Small intestine (tissue), 16 donors: Measurements from ENCODE around the gene DAG1. TPM values are rescaled to one million over a fixed set of nuclear protein-coding genes. Genes with fewer than 3 reads are reported as not detected.

Experiments
- DNase-seq, 2 donors: peaks; one replicate each; pipeline versions ENCODE4 v3.0.0 to v3.0.0-alpha.2; 2013
- FAIRE-seq: peaks from 2 replicates; lab custom pipeline; 2012; peaks lifted over from hg19 to GRCh38; lab: Jason Lieb, UNC
- H3K27ac ChIP-seq, 3 donors: one replicate each; pipeline ENCODE4 v1.5.1; 2013; ENCODE audit warnings: low read length in 2 of 3, mild to moderate bottlenecking in 2 of 3, control low read depth in 1 of 3, inconsistent platforms in 1 of 3, low read depth in 1 of 3, moderate library complexity in 1 of 3
- H3K27me3 ChIP-seq, 3 donors: one replicate each; pipeline ENCODE4 v1.6.1; 2013; ENCODE audit warnings: low read length in 3 of 3, inconsistent platforms in 1 of 3; ENCODE audit not compliant: control insufficient read depth in 3 of 3, insufficient read depth in 3 of 3
- H3K36me3 ChIP-seq, 3 donors: one replicate each; pipeline ENCODE4 v1.6.1; 2013; ENCODE audit warnings: low read length in 3 of 3, inconsistent platforms in 1 of 3, low read depth in 1 of 3, mild to moderate bottlenecking in 1 of 3, moderate library complexity in 1 of 3; ENCODE audit not compliant: control insufficient read depth in 3 of 3, insufficient read depth in 2 of 3
- H3K4me1 ChIP-seq, 3 donors: one replicate each; pipeline ENCODE4 v1.6.1; 2013; ENCODE audit warnings: low read length in 2 of 3, inconsistent platforms in 1 of 3, low read depth in 1 of 3, mild to moderate bottlenecking in 1 of 3, moderate library complexity in 1 of 3; ENCODE audit not compliant: control insufficient read depth in 3 of 3, insufficient read depth in 2 of 3
- H3K4me3 ChIP-seq, 3 donors: one replicate each; pipeline ENCODE4 v1.5.1; 2013; ENCODE audit warnings: low read length in 3 of 3, control low read depth in 1 of 3, inconsistent platforms in 1 of 3, low read depth in 1 of 3, mild to moderate bottlenecking in 1 of 3, moderate library complexity in 1 of 3
- H3K9me3 ChIP-seq, 2 donors: one replicate each; pipeline ENCODE4 v1.6.1; 2013; ENCODE audit warnings: low read depth in 1 of 2, low read length in 1 of 2; ENCODE audit not compliant: control insufficient read depth in 2 of 2, insufficient read depth in 1 of 2
- WGBS, 3 donors: extraction: QIAGEN DNeasy Blood & Tissue Kit; methylation state at CpG; one replicate each; pipeline ENCODE4 v1.1.7; 2013; 5-methylcytosine and 5-hydroxymethylcytosine counted together
- long read RNA-seq, 10 donors: transcript quantifications; one replicate each; lab custom pipeline, GENCODE V29; 2026
- polyA plus RNA-seq, 4 donors: library from polyadenylated mRNA; stranded (reverse) in 3 of 4; unstranded in 1 of 4; fragments of 200-250 nt in 3 of 4; fragments of 120-200 nt in 1 of 4; gene quantifications; one replicate each; pipeline versions ENCODE4 v1.2.1 to v1.2.3, GENCODE V29; 2013
- donor health status: healthy with polysubstance abuse.
- donor health status: control.
- donor health status: control.
- donor health status: Bipolar disorder and iron deficiency.
- donor health status: healthy.

DAG1 gene
- polyA plus RNA-seq: 10 to 100 TPM in 2 of 4 donors, 1 to 10 TPM in 2; 3.8 to 42.6 (median 23.8) TPM
- long read RNA-seq, donor 1: 0 reads
- long read RNA-seq, donor 2, full-length matches to known transcripts: 3 of 3 reads
- long read RNA-seq, donor 2, partial matches to known transcripts: 0 of 3 reads
- long read RNA-seq, donor 2, other reads (novel, unspliced or antisense): 0 of 3 reads
- long read RNA-seq, donor 3, full-length matches to known transcripts: 11 of 11 reads
- long read RNA-seq, donor 3, partial matches to known transcripts: 0 of 11 reads
- long read RNA-seq, donor 3, other reads (novel, unspliced or antisense): 0 of 11 reads
- long read RNA-seq, donor 4: 0 reads
- long read RNA-seq, donor 5, full-length matches to known transcripts: 2 of 2 reads
- long read RNA-seq, donor 5, partial matches to known transcripts: 0 of 2 reads
- long read RNA-seq, donor 5, other reads (novel, unspliced or antisense): 0 of 2 reads
- long read RNA-seq, donor 6, full-length matches to known transcripts: 10 of 10 reads
- long read RNA-seq, donor 6, partial matches to known transcripts: 0 of 10 reads
- long read RNA-seq, donor 6, other reads (novel, unspliced or antisense): 0 of 10 reads
- long read RNA-seq, donor 7: 0 reads
- long read RNA-seq, donor 8, full-length matches to known transcripts: 4 of 4 reads
- long read RNA-seq, donor 8, partial matches to known transcripts: 0 of 4 reads
- long read RNA-seq, donor 8, other reads (novel, unspliced or antisense): 0 of 4 reads
- long read RNA-seq, donor 9, full-length matches to known transcripts: 3 of 3 reads
- long read RNA-seq, donor 9, partial matches to known transcripts: 0 of 3 reads
- long read RNA-seq, donor 9, other reads (novel, unspliced or antisense): 0 of 3 reads
- long read RNA-seq, donor 10, full-length matches to known transcripts: 17 of 22 reads
- long read RNA-seq, donor 10, partial matches to known transcripts: 5 of 22 reads
- long read RNA-seq, donor 10, other reads (novel, unspliced or antisense): 0 of 22 reads

DNA sequence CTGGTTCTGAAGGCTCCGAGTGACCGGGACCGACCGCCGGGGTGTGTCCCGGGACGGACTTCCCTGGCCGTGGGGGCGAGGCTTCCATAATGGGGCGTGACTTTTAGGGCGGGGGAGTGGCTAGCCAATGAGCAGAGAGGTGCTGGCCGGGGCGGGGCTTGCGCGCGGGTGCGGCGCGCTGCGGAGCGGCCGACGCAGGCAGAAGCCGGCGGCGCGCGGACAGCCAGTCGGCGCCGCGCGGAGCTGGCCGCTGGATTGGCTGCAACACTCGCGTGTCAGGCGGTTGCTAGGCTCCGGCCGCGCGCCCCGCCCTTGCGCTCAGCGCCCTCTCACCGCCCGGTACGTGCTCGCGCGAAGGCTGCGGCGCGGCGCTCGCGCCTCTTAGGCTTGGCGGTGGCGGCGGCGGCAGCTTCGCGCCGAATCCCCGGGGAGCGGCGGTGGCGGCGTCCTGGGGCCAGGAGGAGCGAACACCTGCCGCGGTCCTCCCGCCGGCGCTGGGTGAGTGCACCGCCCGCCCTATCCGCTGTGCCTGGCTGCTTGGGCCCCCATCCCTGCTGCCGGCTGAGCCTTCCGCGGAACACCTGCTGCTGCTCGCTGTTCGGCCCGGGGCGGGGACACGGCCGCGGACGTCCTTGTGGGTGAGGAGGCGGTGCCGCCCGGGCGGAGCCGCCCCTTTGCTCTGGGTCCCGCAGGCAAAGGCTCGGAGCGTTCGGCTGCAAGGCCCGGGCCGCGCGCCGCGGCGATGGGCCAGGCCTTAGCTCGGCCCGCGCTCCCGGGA is at the start of gene DAG1:
TSS of gene DAG1 (plus strand) at position 332 of the 778 bp plus-strand sequence. CDS start 40,268 bp downstream, outside the sequence.
- Histone ChIP-seq H3K27ac (peak within 1 kb of the TSS; percentile 93 to 98 (median 97)), H3K4me1 (peaks cover 0 to 31% (median 9%) of the 10 kb centered on the region in 3 donors)
- no peak for FAIRE-seq

DNA sequence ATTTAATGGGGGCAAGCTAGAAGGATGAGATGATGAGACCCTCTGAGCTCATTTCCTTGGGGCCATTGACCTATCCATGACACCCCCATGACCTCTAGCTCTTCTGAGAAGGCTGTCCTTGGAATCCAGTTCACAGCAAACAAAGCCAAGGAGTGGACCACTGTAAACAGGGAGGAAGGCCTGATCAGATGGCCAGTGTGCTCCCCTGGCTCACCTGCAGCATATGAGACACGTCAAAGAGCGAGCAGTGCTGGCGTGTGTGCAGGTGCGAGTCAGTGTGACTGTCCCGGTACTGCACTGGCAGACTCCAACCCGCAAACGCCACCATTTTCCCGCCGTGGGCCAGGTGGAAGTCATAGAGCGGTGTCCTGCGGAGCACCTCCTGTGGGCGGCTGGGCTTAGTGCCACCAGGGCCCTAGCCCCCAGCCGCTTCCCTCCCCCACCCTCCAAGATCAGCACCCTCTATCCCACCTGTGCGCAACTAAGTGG is 48.1 kb upstream of the DAG1 start:
- DNase-seq: no peak
- 12 to 33% (median 20%) methylated on average over 12 to 14 of the region's 14 CpGs for WGBS, 3 donors
- Histone ChIP-seq H3K4me3 (peak overlapping the region in 2 of 3 donors; percentile 60 to 67), H3K9me3 (no peaks in the 10 kb centered on the region), H3K27ac (peak overlapping the region; percentile 14 to 77 (median 30)), H3K27me3 (no peaks in the 10 kb centered on the region), H3K4me1 (peaks cover 0 to 18% (median 6%) of the 10 kb centered on the region in 3 donors), H3K36me3 (peaks cover 0 to 60% (median 4%) of the 10 kb centered on the region in 3 donors)
- no peak for FAIRE-seq

More for the DNA sequence above, at the start of gene DAG1:
- H3K36me3 ChIP-seq: peaks cover 0 to 3% (median 0%) of the 10 kb centered on the region in 3 donors
- no peaks in the 10 kb centered on the region for H3K9me3 ChIP-seq
- WGBS, 3 donors: 0 to 1% (median 0%) methylated on average over 75 to 108 of the region's 108 CpGs
- peak; percentile 98 to 99 for DNase-seq
- peak within 1 kb of the TSS; percentile 75 to 84 (median 80) for H3K4me3 ChIP-seq
- no peaks in the 10 kb centered on the region for H3K27me3 ChIP-seq

DNA sequence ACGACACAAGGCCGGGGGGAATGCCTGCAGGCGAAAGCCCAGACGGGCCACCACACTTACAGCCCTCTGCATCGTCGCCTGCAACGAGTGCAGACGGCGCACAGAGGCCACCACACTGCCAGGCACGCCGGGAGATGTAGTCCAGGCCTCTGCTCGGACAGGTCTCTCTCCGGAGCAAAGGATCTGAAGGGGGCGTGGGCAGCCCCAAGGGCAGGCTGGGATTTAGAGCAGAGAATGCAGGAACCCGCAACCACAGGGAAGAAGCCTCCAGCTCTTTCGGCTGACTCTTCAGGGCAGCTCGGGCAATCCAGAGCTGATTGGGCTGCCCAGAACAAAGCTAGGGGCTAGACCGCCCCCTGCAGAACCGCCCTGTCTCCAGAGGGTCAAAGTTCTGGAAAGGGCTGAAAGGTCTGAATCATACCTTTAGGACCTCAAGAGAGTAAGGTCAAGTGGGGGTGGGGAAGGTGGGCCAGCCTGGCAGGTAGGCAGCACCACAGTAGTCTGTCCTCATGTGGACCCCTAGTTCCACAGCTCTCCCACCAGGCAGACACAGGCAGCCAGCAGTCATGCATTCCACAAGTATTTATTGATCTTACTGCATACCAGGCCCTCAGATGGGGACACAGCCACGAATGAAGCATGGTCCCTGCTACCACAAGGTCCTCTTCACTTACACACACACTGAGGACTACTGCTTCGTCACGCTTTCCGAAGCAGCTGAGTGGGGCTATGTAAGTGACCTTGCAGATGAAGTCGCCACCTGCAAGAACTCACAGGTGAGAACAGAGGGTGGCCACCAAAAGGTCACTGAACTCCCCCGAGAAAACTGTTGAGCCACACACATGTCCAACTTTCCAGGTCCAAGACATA is 47.5 kb upstream of the DAG1 start, which contains the start of gene AMT:
TSS of gene AMT (minus strand) at position 95 of the 870 bp plus-strand sequence. CDS start at position 72, 23 bp downstream.
- FAIRE-seq (no peak), DNase-seq (peak; percentile 72 to 84)
- Histone ChIP-seq H3K4me3 (peak within 1 kb of the TSS in 2 of 3 donors; percentile 60 to 67), H3K4me1 (peaks cover 0 to 18% (median 5%) of the 10 kb centered on the region in 3 donors), H3K27me3 (no peaks in the 10 kb centered on the region), H3K36me3 (peaks cover 0 to 54% (median 2%) of the 10 kb centered on the region in 3 donors), H3K27ac (peak within 1 kb of the TSS; percentile 14 to 77 (median 30)), H3K9me3 (no peaks in the 10 kb centered on the region)
- 26 to 44% (median 42%) methylated on average over 25 of the region's 25 CpGs for WGBS, 3 donors

DNA sequence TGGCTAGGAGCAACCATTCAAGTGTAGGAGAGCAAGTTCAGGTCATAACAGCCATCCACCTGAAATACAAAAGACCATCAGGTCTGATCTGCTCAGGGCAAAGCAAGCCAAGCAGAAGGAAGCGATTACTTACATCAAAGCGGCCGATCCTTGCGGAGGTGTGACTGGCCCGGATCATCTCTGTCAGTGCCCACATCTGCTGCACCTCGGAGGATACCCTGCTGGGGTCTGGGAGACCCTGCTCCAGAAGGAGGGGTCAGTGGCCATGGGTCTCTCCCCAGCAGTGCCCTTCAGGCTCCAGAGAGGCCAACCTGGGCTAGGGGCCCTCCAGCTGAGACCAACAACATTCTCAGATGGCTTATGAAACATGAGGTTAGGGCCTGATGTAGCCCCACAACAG is 45.3 kb upstream of the DAG1 start:
- no peaks in the 10 kb centered on the region for H3K9me3 ChIP-seq
- H3K27ac ChIP-seq: no peak overlapping the region
- no peak for DNase-seq
- peaks cover 0 to 34% (median 2%) of the 10 kb centered on the region in 3 donors for H3K36me3 ChIP-seq
- H3K4me3 ChIP-seq: no peak overlapping the region
- WGBS, 3 donors: 95 to 97% (median 96%) methylated on average over 6 of the region's 6 CpGs
- no peak for FAIRE-seq
- no peaks in the 10 kb centered on the region for H3K27me3 ChIP-seq
- peaks cover 0 to 22% (median 5%) of the 10 kb centered on the region in 3 donors for H3K4me1 ChIP-seq

DNA sequence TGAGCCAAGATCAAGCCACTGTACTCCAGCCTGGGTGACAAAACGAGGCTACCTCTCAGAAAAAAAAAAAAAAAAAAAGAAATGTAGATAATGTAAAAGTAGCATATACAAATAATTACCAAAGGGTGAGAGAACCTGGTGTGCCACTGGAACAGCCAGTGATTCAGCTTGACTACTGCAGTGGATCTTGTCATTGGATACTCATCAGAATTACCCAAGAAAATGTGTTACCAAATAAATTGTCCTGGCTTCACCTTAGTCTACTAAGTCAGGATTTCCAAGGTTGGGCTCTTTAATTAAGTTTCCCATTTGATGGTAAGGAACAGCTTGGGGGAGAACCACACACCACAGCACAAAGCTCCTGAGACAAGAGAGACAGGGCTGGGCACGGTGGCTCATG is 42.5 kb upstream of the DAG1 start:
- no peak overlapping the region for H3K4me3 ChIP-seq
- peaks cover 0 to 24% (median 2%) of the 10 kb centered on the region in 3 donors for H3K36me3 ChIP-seq
- no peak overlapping the region for H3K27ac ChIP-seq
- DNase-seq: no peak
- peaks cover 0 to 14% (median 0%) of the 10 kb centered on the region in 3 donors for H3K4me1 ChIP-seq
- WGBS, 3 donors: 87 to 98% (median 93%) methylated on average over 2 of the region's 2 CpGs
- no peaks in the 10 kb centered on the region for H3K27me3 ChIP-seq
- no peak for FAIRE-seq
- no peaks in the 10 kb centered on the region for H3K9me3 ChIP-seq

DNA sequence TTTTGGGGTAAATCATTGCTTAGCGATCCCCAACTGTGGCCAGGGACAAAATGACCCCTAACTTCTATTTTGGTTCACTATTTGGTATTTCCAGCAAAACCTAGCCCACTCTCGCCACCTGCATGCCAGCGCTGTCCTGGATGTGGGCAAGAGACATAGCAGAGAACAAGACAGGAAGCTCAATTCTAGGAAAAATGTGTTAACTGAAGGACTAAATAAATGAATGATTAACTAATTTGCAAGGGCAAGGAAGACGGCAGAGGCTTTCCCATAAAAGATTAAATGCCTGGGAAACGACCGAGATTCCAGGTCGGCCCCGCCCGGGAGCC is 41.4 kb upstream of the DAG1 start:
- H3K27me3 ChIP-seq: no peaks in the 10 kb centered on the region
- peak overlapping the region; percentile 52 to 79 (median 76) for H3K4me3 ChIP-seq
- no peak for FAIRE-seq
- no peaks in the 10 kb centered on the region for H3K9me3 ChIP-seq
- H3K36me3 ChIP-seq: peaks cover 0 to 23% (median 2%) of the 10 kb centered on the region in 3 donors
- WGBS, 3 donors: 2 to 4% (median 3%) methylated on average over 9 of the region's 9 CpGs
- peaks cover 0 to 7% (median 0%) of the 10 kb centered on the region in 3 donors for H3K4me1 ChIP-seq
- H3K27ac ChIP-seq: peak overlapping the region; percentile 65 to 98 (median 90)
- DNase-seq: no peak

DNA sequence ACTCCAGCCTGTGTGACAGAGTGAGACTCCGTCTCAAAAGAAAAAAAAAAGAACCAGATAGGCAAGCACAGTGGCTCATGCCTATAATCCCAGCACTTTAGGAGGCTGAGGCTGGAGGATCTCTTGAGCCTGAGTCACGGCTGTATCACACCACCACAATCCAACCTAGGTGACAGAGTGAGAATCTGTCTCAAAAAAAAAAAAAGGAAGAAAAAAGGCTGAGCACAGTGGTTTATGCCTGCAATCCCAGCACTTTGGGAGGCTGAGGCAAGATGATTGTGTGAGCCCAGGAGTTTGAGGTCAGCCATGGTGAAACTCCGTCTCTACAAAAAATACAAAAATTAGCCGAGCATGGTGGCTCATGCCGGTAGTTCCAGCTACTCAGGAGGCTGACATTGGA is 35.3 kb upstream of the DAG1 start:
- Histone ChIP-seq H3K4me3 (no peak overlapping the region), H3K4me1 (peaks cover 0 to 4% (median 0%) of the 10 kb centered on the region in 3 donors), H3K27me3 (no peaks in the 10 kb centered on the region), H3K9me3 (no peaks in the 10 kb centered on the region), H3K36me3 (no peaks in the 10 kb centered on the region), H3K27ac (no peak overlapping the region)
- FAIRE-seq (no peak), DNase-seq (no peak)
- WGBS, 3 donors: 89 to 93% (median 89%) methylated on average over 5 of the region's 5 CpGs
